Caco-2 (cell line): Measurements from ENCODE around the gene TSPAN31. TPM values are rescaled to one million over a fixed set of nuclear protein-coding genes. Genes with fewer than 3 reads are reported as not detected.

ENCODE experiments used
- BruUV-seq: library from RNA; stranded (reverse); fragments of 400-500 nt; replicated peaks from 2 replicates; lab custom pipeline; 2021; lab: Mats Ljungman, UMichigan
- CTCF ChIA-PET: fragments of 300-600 bp; sonication (Branson Sonifier 250); formaldehyde crosslinking; loops from one replicate; lab custom pipeline; 2022; ENCODE audit warnings: antibody characterized with exemption; lab: Charles Lee
- POLR2A ChIA-PET: fragments of 300-600 bp; sonication (Branson Sonifier 250); formaldehyde crosslinking; loops from one replicate; lab custom pipeline; 2022; ENCODE audit warnings: antibody characterized with exemption; lab: Charles Lee
- DNase-seq, 2 experiments: peaks; one replicate each; pipeline versions ENCODE4 v3.0.0 to v3.0.0-alpha.2; 2020 to 2022
- H3K27me3 ChIP-seq: replicated peaks from 2 replicates; pipeline ENCODE4 v1.6.0; 2011; ENCODE audit warnings: low read length; ENCODE audit not compliant: control insufficient read depth, insufficient read depth
- H3K36me3 ChIP-seq: 2 replicates; pipeline ENCODE4 v1.5.1; 2011; ENCODE audit warnings: low read length; ENCODE audit not compliant: control insufficient read depth, insufficient read depth
- H3K4me1 ChIP-seq: fragments of 250-450 bp; sonication (Bioruptor Pico); 2 replicates; pipeline ENCODE4 v1.5.1; 2020; ENCODE audit warnings: mild to moderate bottlenecking
- H3K4me3 ChIP-seq: 2 replicates; pipeline ENCODE4 v1.5.1; 2011; ENCODE audit warnings: low read depth, mild to moderate bottlenecking, control low read depth, low read length
- H3K9me3 ChIP-seq: fragments of 250-450 bp; sonication (Bioruptor Pico); 2 replicates; pipeline ENCODE4 v1.5.1; 2020; ENCODE audit warnings: mild to moderate bottlenecking, moderate library complexity
- H3K27ac Mint-ChIP-seq: one replicate; pipeline ENCODE4 v1.8.0; 2022; ENCODE audit warnings: mixed read lengths; ENCODE audit not compliant: unreplicated experiment
- H3K27me3 Mint-ChIP-seq: one replicate; pipeline ENCODE4 v1.8.0; 2022; ENCODE audit warnings: mixed read lengths; ENCODE audit not compliant: insufficient read depth, unreplicated experiment
- H3K36me3 Mint-ChIP-seq: one replicate; pipeline ENCODE4 v1.8.0; 2022; ENCODE audit warnings: mild to moderate bottlenecking, mixed read lengths; ENCODE audit not compliant: insufficient read depth, unreplicated experiment
- H3K4me1 Mint-ChIP-seq: one replicate; pipeline ENCODE4 v1.8.0; 2022; ENCODE audit warnings: low read depth, mixed read lengths; ENCODE audit not compliant: unreplicated experiment
- H3K4me3 Mint-ChIP-seq: one replicate; pipeline ENCODE4 v1.8.0; 2022; ENCODE audit warnings: mild to moderate bottlenecking, moderate library complexity, mixed read lengths; ENCODE audit not compliant: unreplicated experiment
- H3K9me3 Mint-ChIP-seq: one replicate; pipeline ENCODE4 v1.8.0; 2022; ENCODE audit warnings: mixed read lengths; ENCODE audit not compliant: unreplicated experiment
- CTCF ChIP-seq, 2 experiments: fragments of 200-600 bp in 1 of 2; IDR thresholded peaks; 1 replicate in 1 of 2; 2 replicates in 1 of 2; pipeline versions ENCODE4 v1.5.1 to v1.8.0; 2011 to 2022; ENCODE audit warnings: antibody characterized with exemption in 1 of 2, control low read depth in 1 of 2, inconsistent platforms in 1 of 2, low read depth in 1 of 2, low read length in 1 of 2, mild to moderate bottlenecking in 1 of 2, moderate library complexity in 1 of 2; ENCODE audit not compliant: insufficient read depth in 1 of 2, severe bottlenecking in 1 of 2, unreplicated experiment in 1 of 2
- intact Hi-C: fragments of 100-400 bp; cut with micrococcal nuclease; formaldehyde crosslinking; loops from one replicate; pipeline ENCODE4 v1.10.0; 2022; ENCODE audit not compliant: unreplicated experiment
- total RNA-seq: library from RNA; stranded (reverse); gene quantifications from 2 replicates; pipeline ENCODE4 v1.2.3, GENCODE V29; 2022

Gene TSPAN31
- total RNA-seq, 1 experiment from 2014 or later, result 23.3 TPM

GRCh38 chr12:57780284-57780897 is 35.6 kb downstream of the TSPAN31 start:
- intact Hi-C loops, result no loop called here
- Mint-ChIP-seq H3K4me3 (no peak overlapping the region), H3K4me1 (no peaks in the 10 kb centered on the region), H3K27me3 (no peaks in the 10 kb centered on the region), H3K27ac (no peak overlapping the region), H3K36me3 (peaks cover 15% of the 10 kb centered on the region), H3K9me3 (no peaks in the 10 kb centered on the region)
- ChIA-PET CTCF (interaction anchor here (1.0 to 1.2 kb wide), 2 partner anchors 8 to 21 kb away, joined by 3 read pairs; partner anchors contain the start of genes EEF1AKMT3 and METTL1), POLR2A (no interaction called here)
- no peaks in the 10 kb centered on the region for H3K27me3 ChIP-seq
- DNase-seq, result no peak
- no peaks in the 10 kb centered on the region for H3K4me1 ChIP-seq
- BruUV-seq, result no TSS peak
- no peaks in the 10 kb centered on the region for H3K36me3 ChIP-seq
- H3K9me3 ChIP-seq, result no peaks in the 10 kb centered on the region
- TF ChIP-seq CTCF (IDR thresholded peaks at IDR 0.05; ENCODE audit: insufficient read depth in 1 of 2, low read depth in 1 of 2, low read length in 1 of 2, severe bottlenecking in 1 of 2, unreplicated experiment in 1 of 2), result no peak
- H3K4me3 ChIP-seq, result no peak overlapping the region

- intact Hi-C loops, result no loop called here
- CTCF ChIA-PET, result interaction anchor here (0.6 to 1.0 kb wide), 4 partner anchors 9 to 1090 kb away, joined by 3 to 5 read pairs (median 4); partner anchors contain the start of genes EEF1AKMT3 and METTL1
Observed at GRCh38 chr12:57781244-57781643, 36.4 kb downstream of the TSPAN31 start.

DNA sequence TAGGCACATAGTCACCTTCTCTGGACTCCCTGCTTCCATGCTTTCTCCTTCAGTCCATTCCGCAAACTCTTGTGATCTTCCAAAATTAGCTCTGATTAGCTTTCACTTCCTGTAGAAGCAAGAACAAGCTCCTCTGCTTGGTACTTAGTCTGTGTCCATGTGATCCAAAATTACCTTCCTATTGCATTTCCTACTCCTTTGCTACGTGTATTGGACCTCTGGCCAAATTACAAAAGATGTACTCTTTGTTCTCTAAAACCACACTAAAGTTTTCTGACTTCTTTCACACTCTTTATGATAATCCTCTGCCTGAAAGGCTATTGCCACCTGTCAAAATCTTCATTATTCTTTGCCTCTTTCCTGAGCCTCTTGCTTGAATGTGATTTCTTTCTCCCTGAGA is 37.0 kb downstream of the TSPAN31 start:
- intact Hi-C loops, result loop anchor here (1.0 kb wide), 1 partner anchor 10 kb away; the partner anchor contains the start of genes EEF1AKMT3 and METTL1
- no TSS peak for BruUV-seq
- H3K4me3 ChIP-seq, result no peak overlapping the region
- no peak for TF ChIP-seq CTCF (IDR thresholded peaks at IDR 0.05; ENCODE audit: insufficient read depth in 1 of 2, low read depth in 1 of 2, low read length in 1 of 2, severe bottlenecking in 1 of 2, unreplicated experiment in 1 of 2)
- ChIA-PET POLR2A (interaction anchor here (0.7 kb wide), 1 partner anchor 10 kb away, joined by 3 read pairs; the partner anchor contains the start of genes EEF1AKMT3 and METTL1), CTCF (interaction anchor here (0.7 to 0.8 kb wide), 2 partner anchors 22 to 115 kb away, joined by 3 to 5 read pairs; no protein-coding TSS in a partner anchor)
- Mint-ChIP-seq H3K4me1 (no peaks in the 10 kb centered on the region), H3K27me3 (no peaks in the 10 kb centered on the region), H3K36me3 (peaks cover 11% of the 10 kb centered on the region), H3K9me3 (no peaks in the 10 kb centered on the region), H3K27ac (no peak overlapping the region), H3K4me3 (no peak overlapping the region)
- H3K4me1 ChIP-seq, result no peaks in the 10 kb centered on the region
- no peak for DNase-seq
- no peaks in the 10 kb centered on the region for H3K9me3 ChIP-seq
- H3K36me3 ChIP-seq, result no peaks in the 10 kb centered on the region
- H3K27me3 ChIP-seq, result no peaks in the 10 kb centered on the region

More at GRCh38 chr12:57781244-57781643, 36.4 kb downstream of the TSPAN31 start:
- Mint-ChIP-seq H3K9me3 (no peaks in the 10 kb centered on the region), H3K4me3 (no peak overlapping the region), H3K36me3 (peaks cover 15% of the 10 kb centered on the region), H3K27ac (no peak overlapping the region), H3K4me1 (no peaks in the 10 kb centered on the region), H3K27me3 (no peaks in the 10 kb centered on the region)
- Histone ChIP-seq H3K27me3 (no peaks in the 10 kb centered on the region), H3K4me3 (no peak overlapping the region), H3K36me3 (no peaks in the 10 kb centered on the region), H3K4me1 (no peaks in the 10 kb centered on the region), H3K9me3 (no peaks in the 10 kb centered on the region)
- no peak for TF ChIP-seq CTCF (IDR thresholded peaks at IDR 0.05; ENCODE audit: insufficient read depth in 1 of 2, low read depth in 1 of 2, low read length in 1 of 2, severe bottlenecking in 1 of 2, unreplicated experiment in 1 of 2)
- no peak for DNase-seq
- BruUV-seq, result no TSS peak
- POLR2A ChIA-PET, result interaction anchor here (0.7 kb wide), 1 partner anchor 9 kb away, joined by 3 read pairs; the partner anchor contains the start of genes EEF1AKMT3 and METTL1
